ENCODE data around the gene TIMP4. TPM values are rescaled to one million over a fixed set of nuclear protein-coding genes. Genes with fewer than 3 reads are reported as not detected.

The TIMP4 gene
- total and polyA plus RNA-seq, 4 donors = 0.36 to 1.7 (median 0.76) TPM

DNA sequence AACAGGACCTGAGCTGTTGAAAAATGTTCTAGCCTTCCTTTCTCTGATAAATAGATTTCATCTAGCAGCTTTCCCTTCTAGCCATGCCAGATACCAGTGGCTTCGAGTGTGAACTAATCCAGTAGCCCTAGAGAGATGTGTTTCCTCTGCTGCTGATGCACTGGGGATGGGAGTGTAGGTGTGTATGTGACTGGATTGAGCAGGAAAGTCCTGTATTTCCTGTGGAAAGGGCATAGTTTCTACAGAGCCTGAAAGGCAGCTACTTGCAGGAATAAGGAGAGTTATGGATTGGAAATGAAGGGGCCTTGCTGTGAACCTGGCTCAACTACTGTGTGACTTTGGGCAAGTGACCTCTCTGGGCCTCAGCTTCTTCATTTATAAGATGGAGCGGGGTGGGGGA lies 8.6 kb downstream of the TIMP4 start:
- no peak for TF ChIP-seq FOXA1 (IDR thresholded peaks at IDR 0.05)
- TF ChIP-seq, protein P1, sequence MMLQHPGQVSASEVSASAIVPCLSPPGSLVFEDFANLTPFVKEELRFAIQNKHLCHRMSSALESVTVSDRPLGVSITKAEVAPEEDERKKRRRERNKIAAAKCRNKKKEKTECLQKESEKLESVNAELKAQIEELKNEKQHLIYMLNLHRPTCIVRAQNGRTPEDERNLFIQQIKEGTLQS (IDR thresholded peaks at IDR 0.05) = no peak
- no peak for TF ChIP-seq HNF4G (IDR thresholded peaks at IDR 0.05)
- no peak for TF ChIP-seq GABPA (IDR thresholded peaks at IDR 0.05 in 1 of 2, conservative IDR thresholded peaks at IDR 0.05 in 1 of 2)
- TF ChIP-seq SP1 (IDR thresholded peaks at IDR 0.05) = no peak
- TF ChIP-seq, protein P2, sequence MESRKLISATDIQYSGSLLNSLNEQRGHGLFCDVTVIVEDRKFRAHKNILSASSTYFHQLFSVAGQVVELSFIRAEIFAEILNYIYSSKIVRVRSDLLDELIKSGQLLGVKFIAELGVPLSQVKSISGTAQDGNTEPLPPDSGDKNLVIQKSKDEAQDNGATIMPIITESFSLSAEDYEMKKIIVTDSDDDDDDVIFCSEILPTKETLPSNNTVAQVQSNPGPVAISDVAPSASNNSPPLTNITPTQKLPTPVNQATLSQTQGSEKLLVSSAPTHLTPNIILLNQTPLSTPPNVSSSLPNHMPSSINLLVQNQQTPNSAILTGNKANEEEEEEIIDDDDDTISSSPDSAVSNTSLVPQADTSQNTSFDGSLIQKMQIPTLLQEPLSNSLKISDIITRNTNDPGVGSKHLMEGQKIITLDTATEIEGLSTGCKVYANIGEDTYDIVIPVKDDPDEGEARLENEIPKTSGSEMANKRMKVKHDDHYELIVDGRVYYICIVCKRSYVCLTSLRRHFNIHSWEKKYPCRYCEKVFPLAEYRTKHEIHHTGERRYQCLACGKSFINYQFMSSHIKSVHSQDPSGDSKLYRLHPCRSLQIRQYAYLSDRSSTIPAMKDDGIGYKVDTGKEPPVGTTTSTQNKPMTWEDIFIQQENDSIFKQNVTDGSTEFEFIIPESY (IDR thresholded peaks at IDR 0.05) = no peak
- no peak for TF ChIP-seq NR2F2 (IDR thresholded peaks at IDR 0.05)
- no peak for TF ChIP-seq YY1 (IDR thresholded peaks at IDR 0.05)
- TF ChIP-seq, protein P3, sequence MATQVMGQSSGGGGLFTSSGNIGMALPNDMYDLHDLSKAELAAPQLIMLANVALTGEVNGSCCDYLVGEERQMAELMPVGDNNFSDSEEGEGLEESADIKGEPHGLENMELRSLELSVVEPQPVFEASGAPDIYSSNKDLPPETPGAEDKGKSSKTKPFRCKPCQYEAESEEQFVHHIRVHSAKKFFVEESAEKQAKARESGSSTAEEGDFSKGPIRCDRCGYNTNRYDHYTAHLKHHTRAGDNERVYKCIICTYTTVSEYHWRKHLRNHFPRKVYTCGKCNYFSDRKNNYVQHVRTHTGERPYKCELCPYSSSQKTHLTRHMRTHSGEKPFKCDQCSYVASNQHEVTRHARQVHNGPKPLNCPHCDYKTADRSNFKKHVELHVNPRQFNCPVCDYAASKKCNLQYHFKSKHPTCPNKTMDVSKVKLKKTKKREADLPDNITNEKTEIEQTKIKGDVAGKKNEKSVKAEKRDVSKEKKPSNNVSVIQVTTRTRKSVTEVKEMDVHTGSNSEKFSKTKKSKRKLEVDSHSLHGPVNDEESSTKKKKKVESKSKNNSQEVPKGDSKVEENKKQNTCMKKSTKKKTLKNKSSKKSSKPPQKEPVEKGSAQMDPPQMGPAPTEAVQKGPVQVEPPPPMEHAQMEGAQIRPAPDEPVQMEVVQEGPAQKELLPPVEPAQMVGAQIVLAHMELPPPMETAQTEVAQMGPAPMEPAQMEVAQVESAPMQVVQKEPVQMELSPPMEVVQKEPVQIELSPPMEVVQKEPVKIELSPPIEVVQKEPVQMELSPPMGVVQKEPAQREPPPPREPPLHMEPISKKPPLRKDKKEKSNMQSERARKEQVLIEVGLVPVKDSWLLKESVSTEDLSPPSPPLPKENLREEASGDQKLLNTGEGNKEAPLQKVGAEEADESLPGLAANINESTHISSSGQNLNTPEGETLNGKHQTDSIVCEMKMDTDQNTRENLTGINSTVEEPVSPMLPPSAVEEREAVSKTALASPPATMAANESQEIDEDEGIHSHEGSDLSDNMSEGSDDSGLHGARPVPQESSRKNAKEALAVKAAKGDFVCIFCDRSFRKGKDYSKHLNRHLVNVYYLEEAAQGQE (IDR thresholded peaks at IDR 0.05) = no peak
- TF ChIP-seq, protein P4, sequence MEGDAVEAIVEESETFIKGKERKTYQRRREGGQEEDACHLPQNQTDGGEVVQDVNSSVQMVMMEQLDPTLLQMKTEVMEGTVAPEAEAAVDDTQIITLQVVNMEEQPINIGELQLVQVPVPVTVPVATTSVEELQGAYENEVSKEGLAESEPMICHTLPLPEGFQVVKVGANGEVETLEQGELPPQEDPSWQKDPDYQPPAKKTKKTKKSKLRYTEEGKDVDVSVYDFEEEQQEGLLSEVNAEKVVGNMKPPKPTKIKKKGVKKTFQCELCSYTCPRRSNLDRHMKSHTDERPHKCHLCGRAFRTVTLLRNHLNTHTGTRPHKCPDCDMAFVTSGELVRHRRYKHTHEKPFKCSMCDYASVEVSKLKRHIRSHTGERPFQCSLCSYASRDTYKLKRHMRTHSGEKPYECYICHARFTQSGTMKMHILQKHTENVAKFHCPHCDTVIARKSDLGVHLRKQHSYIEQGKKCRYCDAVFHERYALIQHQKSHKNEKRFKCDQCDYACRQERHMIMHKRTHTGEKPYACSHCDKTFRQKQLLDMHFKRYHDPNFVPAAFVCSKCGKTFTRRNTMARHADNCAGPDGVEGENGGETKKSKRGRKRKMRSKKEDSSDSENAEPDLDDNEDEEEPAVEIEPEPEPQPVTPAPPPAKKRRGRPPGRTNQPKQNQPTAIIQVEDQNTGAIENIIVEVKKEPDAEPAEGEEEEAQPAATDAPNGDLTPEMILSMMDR (IDR thresholded peaks at IDR 0.05; ENCODE audit: low read depth, low read length, missing input control) = no peak
- TF ChIP-seq EGR1 (IDR thresholded peaks at IDR 0.05; ENCODE audit: low read depth in 2 of 2) = no peak
- TF ChIP-seq RAD21 (IDR thresholded peaks at IDR 0.05) = no peak
- no peak for TF ChIP-seq RXRA (IDR thresholded peaks at IDR 0.05)
- TF ChIP-seq JUND (IDR thresholded peaks at IDR 0.05) = no peak
- TF ChIP-seq HNF4A (conservative IDR thresholded peaks at IDR 0.05) = no peak
- TF ChIP-seq FOXA2 (IDR thresholded peaks at IDR 0.05) = no peak
- TF ChIP-seq, protein P5, sequence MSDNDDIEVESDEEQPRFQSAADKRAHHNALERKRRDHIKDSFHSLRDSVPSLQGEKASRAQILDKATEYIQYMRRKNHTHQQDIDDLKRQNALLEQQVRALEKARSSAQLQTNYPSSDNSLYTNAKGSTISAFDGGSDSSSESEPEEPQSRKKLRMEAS (IDR thresholded peaks at IDR 0.05) = no peak
- TF ChIP-seq TAF1 (conservative IDR thresholded peaks at IDR 0.05) = no peak
- WGBS = 91% methylated on average over 2 of the region's 2 CpGs
- H3K9ac ChIP-seq (ENCODE audit: low read depth in 1 of 2, low read length in 2 of 2) = no peak overlapping the region
- no peaks in the 10 kb centered on the region for H3K36me3 ChIP-seq (ENCODE audit: control insufficient read depth in 4 of 4, insufficient read depth in 3 of 4, low read depth in 1 of 4, low read length in 3 of 4)
- no peaks in the 10 kb centered on the region for H3K9me3 ChIP-seq (ENCODE audit: control insufficient read depth in 4 of 4, low read length in 3 of 4)
- no peak overlapping the region for H3K27ac ChIP-seq (ENCODE audit: low read depth in 1 of 2, low read length in 2 of 2)
- no peaks in the 10 kb centered on the region for H3K27me3 ChIP-seq (ENCODE audit: control insufficient read depth in 4 of 4, insufficient read depth in 4 of 4, low read length in 3 of 4)
- peaks cover 0 to 8% (median 4%) of the 10 kb centered on the region in 4 donors for H3K4me1 ChIP-seq (ENCODE audit: control insufficient read depth in 4 of 4, insufficient read depth in 4 of 4, low read length in 3 of 4)
- H3K4me3 ChIP-seq (ENCODE audit: low read depth in 1 of 3, low read length in 3 of 3) = no peak overlapping the region
- DNase-seq (ENCODE audit: low spot score) = no peak

Data from liver (tissue), 9 donors.